Measurements from ENCODE around the gene SPIRE2. TPM values are rescaled to one million over a fixed set of nuclear protein-coding genes. Genes with fewer than 3 reads are reported as not detected.

SPIRE2 gene
- polyA plus RNA-seq, 1 experiment = 1.5 TPM

DNA sequence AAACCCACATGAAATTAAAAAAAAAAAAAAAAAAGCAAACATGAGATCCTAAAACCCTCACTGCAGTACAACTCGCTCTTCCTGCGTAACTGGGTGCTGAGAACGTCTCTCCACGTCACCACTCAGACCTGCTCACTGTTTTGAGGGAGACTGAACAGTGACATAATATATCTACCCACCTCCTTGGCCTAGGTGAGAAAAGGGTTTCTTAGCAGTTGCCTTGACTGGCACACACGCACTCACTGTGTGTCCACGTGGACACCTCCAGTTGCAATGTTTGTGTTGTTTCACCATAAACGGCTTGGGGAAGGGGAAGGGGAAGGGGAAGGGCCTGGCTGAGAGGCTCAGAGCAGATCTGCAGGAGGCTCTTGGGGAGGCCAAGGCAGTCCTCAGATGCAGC lies 43.9 kb upstream of the SPIRE2 start:
- ChIA-PET POLR2A (no interaction called here), CTCF (no interaction called here)
- Histone ChIP-seq H3K9me3 (ENCODE audit: control insufficient read depth, insufficient read depth, low read length) (no peaks in the 10 kb centered on the region), H3K4me3 (ENCODE audit: low read depth, low read length) (no peak overlapping the region), H3K27me3 (ENCODE audit: control insufficient read depth, insufficient read depth, low read length) (no peaks in the 10 kb centered on the region), H3K27ac (ENCODE audit: low read depth, low read length) (no peak overlapping the region)
- DNase-seq (ENCODE audit: low read depth, low spot score) = no peak
- TF ChIP-seq, protein P1, sequence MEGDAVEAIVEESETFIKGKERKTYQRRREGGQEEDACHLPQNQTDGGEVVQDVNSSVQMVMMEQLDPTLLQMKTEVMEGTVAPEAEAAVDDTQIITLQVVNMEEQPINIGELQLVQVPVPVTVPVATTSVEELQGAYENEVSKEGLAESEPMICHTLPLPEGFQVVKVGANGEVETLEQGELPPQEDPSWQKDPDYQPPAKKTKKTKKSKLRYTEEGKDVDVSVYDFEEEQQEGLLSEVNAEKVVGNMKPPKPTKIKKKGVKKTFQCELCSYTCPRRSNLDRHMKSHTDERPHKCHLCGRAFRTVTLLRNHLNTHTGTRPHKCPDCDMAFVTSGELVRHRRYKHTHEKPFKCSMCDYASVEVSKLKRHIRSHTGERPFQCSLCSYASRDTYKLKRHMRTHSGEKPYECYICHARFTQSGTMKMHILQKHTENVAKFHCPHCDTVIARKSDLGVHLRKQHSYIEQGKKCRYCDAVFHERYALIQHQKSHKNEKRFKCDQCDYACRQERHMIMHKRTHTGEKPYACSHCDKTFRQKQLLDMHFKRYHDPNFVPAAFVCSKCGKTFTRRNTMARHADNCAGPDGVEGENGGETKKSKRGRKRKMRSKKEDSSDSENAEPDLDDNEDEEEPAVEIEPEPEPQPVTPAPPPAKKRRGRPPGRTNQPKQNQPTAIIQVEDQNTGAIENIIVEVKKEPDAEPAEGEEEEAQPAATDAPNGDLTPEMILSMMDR (IDR thresholded peaks at IDR 0.05; ENCODE audit: low read depth, low read length) = no peak

DNA sequence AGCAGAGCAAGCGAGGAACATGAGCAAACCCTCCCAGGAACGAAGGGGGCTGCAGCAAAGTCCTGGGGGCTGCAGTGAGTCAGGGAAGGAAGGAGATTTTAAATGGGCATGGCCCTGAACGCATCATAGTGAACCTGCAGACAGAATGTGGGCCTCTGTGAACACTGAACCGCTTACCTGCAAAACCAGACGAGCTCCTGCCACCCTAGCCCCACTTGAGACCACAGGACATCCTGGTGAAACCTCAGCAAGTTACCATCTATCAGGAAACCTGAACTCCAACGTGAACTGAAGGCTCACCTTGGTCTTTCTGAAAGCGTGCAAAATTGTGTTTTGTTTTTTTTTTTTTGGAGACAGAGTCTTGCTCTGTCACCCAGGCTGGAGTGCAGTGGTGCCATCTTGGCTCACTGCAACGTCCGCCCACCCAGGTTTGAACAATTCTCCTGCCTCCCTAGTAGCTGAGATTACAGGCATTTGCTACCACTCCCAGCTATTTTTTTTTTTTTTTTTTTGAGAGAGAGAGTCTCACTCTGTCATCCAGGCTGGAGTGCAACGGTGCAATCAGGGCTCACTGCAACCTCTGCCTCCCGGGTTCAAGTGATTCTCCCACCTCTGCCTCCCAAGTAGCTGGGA lies 42.6 kb upstream of the SPIRE2 start:
- H3K4me3 ChIP-seq (ENCODE audit: low read depth, low read length) = no peak overlapping the region
- no peaks in the 10 kb centered on the region for H3K9me3 ChIP-seq (ENCODE audit: control insufficient read depth, insufficient read depth, low read length)
- ChIA-PET CTCF (no interaction called here), POLR2A (interaction anchor here (0.7 kb wide), 2 partner anchors 78 to 410 kb away, joined by 5 to 8 read pairs; no protein-coding TSS in a partner anchor)
- no peak for DNase-seq (ENCODE audit: low read depth, low spot score)
- no peaks in the 10 kb centered on the region for H3K27me3 ChIP-seq (ENCODE audit: control insufficient read depth, insufficient read depth, low read length)
- TF ChIP-seq, protein P1 (IDR thresholded peaks at IDR 0.05; ENCODE audit: low read depth, low read length) = no peak
- no peak overlapping the region for H3K27ac ChIP-seq (ENCODE audit: low read depth, low read length)

DNA sequence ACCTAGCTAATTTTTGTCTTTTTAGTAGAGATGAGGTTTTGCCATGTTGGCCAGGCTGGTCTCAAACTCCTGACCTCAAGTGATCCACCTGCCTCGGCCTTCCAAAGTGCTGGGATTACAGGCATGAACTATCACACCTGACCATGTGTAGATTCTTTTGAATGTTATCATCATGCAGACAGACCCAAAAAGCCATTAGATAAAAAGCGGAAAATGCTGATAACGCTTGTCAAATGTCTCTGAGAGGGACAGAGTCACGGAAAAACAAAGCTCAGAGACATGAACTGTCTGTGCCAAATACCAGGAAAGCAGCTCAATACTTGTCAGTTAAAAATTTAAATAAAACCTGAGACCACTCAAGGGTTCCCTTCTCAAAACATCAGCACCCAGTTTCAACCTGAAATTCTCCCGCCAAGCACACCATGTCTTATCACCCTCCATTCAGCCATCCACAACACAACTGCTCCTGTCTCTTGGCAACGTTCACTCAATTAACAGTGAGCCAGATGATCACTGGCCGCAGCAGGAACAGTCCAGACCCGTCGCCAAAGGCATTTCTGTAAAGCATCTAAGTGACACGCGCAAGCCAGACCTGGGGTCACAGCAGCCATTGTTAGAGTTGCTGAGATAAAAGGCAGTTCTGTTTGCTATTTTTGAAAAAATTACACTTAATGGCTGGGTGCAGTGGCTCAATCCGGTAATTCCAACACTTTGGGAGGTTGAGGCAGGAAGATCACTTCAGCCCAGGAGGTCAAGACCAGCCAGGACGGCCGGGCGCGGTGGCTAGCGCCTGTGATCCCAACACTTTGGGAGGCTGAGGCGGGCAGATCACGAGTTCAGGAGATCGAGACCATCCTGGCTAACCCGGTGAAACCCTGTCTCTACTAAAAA lies 41.6 kb upstream of the SPIRE2 start:
- ChIA-PET POLR2A (no interaction called here), CTCF (no interaction called here)
- DNase-seq (ENCODE audit: low read depth, low spot score) = no peak
- Histone ChIP-seq H3K27ac (ENCODE audit: low read depth, low read length) (no peak overlapping the region), H3K4me3 (ENCODE audit: low read depth, low read length) (no peak overlapping the region), H3K9me3 (ENCODE audit: control insufficient read depth, insufficient read depth, low read length) (no peaks in the 10 kb centered on the region), H3K27me3 (ENCODE audit: control insufficient read depth, insufficient read depth, low read length) (no peaks in the 10 kb centered on the region)
- TF ChIP-seq, protein P1 (IDR thresholded peaks at IDR 0.05; ENCODE audit: low read depth, low read length) = no peak

DNA sequence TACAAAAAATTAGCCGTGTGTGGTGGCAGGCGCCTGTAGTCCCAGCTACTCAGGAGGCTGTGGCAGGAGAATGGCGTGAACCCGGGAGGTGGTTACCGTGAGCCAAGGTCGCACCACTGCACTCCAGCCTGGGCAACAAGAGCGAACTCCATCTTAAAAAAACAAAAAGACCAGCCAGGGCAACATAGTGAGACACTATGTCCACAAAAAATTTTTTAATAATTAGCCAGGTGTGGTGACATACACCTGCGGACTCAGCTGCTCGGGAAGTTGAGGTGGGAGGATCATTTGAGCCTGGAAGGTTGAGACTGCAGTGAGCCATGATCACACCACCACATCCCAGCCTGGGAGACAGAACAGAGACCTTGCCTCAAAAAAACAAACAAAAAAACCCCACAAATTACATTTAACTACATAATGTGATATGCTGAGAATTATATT lies 40.9 kb upstream of the SPIRE2 start:
- POLR2A ChIA-PET = no interaction called here
- H3K27ac ChIP-seq (ENCODE audit: low read depth, low read length) = no peak overlapping the region
- no peaks in the 10 kb centered on the region for H3K9me3 ChIP-seq (ENCODE audit: control insufficient read depth, insufficient read depth, low read length)
- H3K27me3 ChIP-seq (ENCODE audit: control insufficient read depth, insufficient read depth, low read length) = no peaks in the 10 kb centered on the region
- TF ChIP-seq, protein P1 (IDR thresholded peaks at IDR 0.05; ENCODE audit: low read depth, low read length) = no peak
- no peak overlapping the region for H3K4me3 ChIP-seq (ENCODE audit: low read depth, low read length)
- CTCF ChIA-PET = interaction anchor here (0.6 to 1.3 kb wide), 2 partner anchors 81 to 86 kb away, joined by 4 to 6 read pairs; partner anchors contain the start of gene SPATA2L
- DNase-seq (ENCODE audit: low read depth, low spot score) = no peak
